T-helper 2 cell (primary cell): ENCODE data around the gene TRIM71.
"Not testable (repeated sequence)": the region's sequence is repeated elsewhere in the genome, so short reads cannot be mapped to it uniquely, and the experiment has no call there.

Source experiments
- DNase-seq, 5 experiments: peaks; one replicate each; pipeline versions ENCODE4 v3.0.0 to v3.0.0-alpha.2; 2012 to 2022

TRIM71 gene

GRCh38 chr3:32819551-32820348 is 2.0 kb downstream of the TRIM71 start:
- DNase-seq: no peak

- DNase-seq: no peak
These were observed 2.6 kb downstream of the TRIM71 start for GRCh38 chr3:32820430-32820829.

GRCh38 chr3:32820971-32821685 is 3.3 kb downstream of the TRIM71 start:
- no peak for DNase-seq

- no peak for DNase-seq
These were observed 4.0 kb downstream of the TRIM71 start for GRCh38 chr3:32821686-32822296.

- DNase-seq: no peak
These were observed 5.1 kb downstream of the TRIM71 start for GRCh38 chr3:32822609-32823498.

GRCh38 chr3:32823641-32824184 is 5.9 kb downstream of the TRIM71 start:
- DNase-seq: not testable (repeated sequence)

GRCh38 chr3:32825601-32826375 is 8.0 kb downstream of the TRIM71 start:
- no peak for DNase-seq

- DNase-seq: no peak
These were observed 13.3 kb downstream of the TRIM71 start for GRCh38 chr3:32831062-32831461.

- no peak for DNase-seq
These were observed 14.0 kb downstream of the TRIM71 start for GRCh38 chr3:32831791-32832190.

- DNase-seq: no peak
These were observed 14.4 kb downstream of the TRIM71 start for GRCh38 chr3:32832193-32832592.

- DNase-seq: no peak
These were observed 17.2 kb downstream of the TRIM71 start for GRCh38 chr3:32835049-32835371.

GRCh38 chr3:32835961-32836360 is 18.2 kb downstream of the TRIM71 start:
- no peak for DNase-seq

GRCh38 chr3:32836601-32837000 is 18.8 kb downstream of the TRIM71 start:
- no peak for DNase-seq

- DNase-seq: no peak
These were observed 19.6 kb downstream of the TRIM71 start for GRCh38 chr3:32837366-32837765.

GRCh38 chr3:32837789-32838188 is 20.0 kb downstream of the TRIM71 start:
- DNase-seq: no peak

GRCh38 chr3:32839714-32840085 is 21.9 kb downstream of the TRIM71 start:
- DNase-seq: no peak

- no peak for DNase-seq
These were observed 22.5 kb downstream of the TRIM71 start for GRCh38 chr3:32840086-32840841.

GRCh38 chr3:32841341-32841740 is 23.5 kb downstream of the TRIM71 start:
- DNase-seq: no peak

- DNase-seq: no peak
These were observed 24.2 kb downstream of the TRIM71 start for GRCh38 chr3:32841867-32842470.

GRCh38 chr3:32842531-32842931 is 24.7 kb downstream of the TRIM71 start:
- peak in 1 of 5 experiments; percentile 4 for DNase-seq

- no peak for DNase-seq
These were observed 25.2 kb downstream of the TRIM71 start for GRCh38 chr3:32842987-32843386.
